ENCODE data around the gene GTF2A1L.
"Not testable (repeated sequence)": the region's sequence is repeated elsewhere in the genome, so short reads cannot be mapped to it uniquely, and the experiment has no call there.

GTF2A1L gene

GRCh38 chr2:48617618-48618017 is at the start of gene GTF2A1L:
TSS of gene GTF2A1L (plus strand) at chr2:48617856. CDS start at chr2:48617875, 19 bp downstream.
- H3K4me3 ChIP-seq: no peak within 1 kb of the TSS
- no peak within 1 kb of the TSS for H3K27ac ChIP-seq

- peak overlapping the region in 8 of 21 experiments; percentile 14 to 83 (median 68) for H3K27ac ChIP-seq
- no peak overlapping the region for H3K4me3 ChIP-seq
Measured at GRCh38 chr2:48568547-48568946, 49.1 kb upstream of the GTF2A1L start.

- Histone ChIP-seq H3K27ac (peak overlapping the region in 6 of 21 experiments; percentile 2 to 80 (median 53)), H3K4me3 (no peak overlapping the region)
Measured at GRCh38 chr2:48569433-48569832, 48.2 kb upstream of the GTF2A1L start.

- peak overlapping the region in 1 of 21 experiments; percentile 17 for H3K27ac ChIP-seq
Measured at GRCh38 chr2:48572816-48573215, 44.8 kb upstream of the GTF2A1L start.

GRCh38 chr2:48574353-48575287 is 43.0 kb upstream of the GTF2A1L start:
- no peak overlapping the region for H3K4me3 ChIP-seq
- no peak overlapping the region for H3K27ac ChIP-seq

More at GRCh38 chr2:48572816-48573215, 44.8 kb upstream of the GTF2A1L start:
- H3K4me3 ChIP-seq: no peak overlapping the region

GRCh38 chr2:48578313-48578712 is 39.3 kb upstream of the GTF2A1L start:
- H3K27ac ChIP-seq: no peak overlapping the region
- H3K4me3 ChIP-seq: no peak overlapping the region

- H3K27ac ChIP-seq: no peak overlapping the region
Measured at GRCh38 chr2:48583961-48584360, 33.7 kb upstream of the GTF2A1L start.

GRCh38 chr2:48584551-48584950 is 33.1 kb upstream of the GTF2A1L start:
- H3K27ac ChIP-seq: no peak overlapping the region
- no peak overlapping the region for H3K4me3 ChIP-seq

More at GRCh38 chr2:48583961-48584360, 33.7 kb upstream of the GTF2A1L start:
- H3K4me3 ChIP-seq: no peak overlapping the region

- Histone ChIP-seq H3K27ac (no peak overlapping the region), H3K4me3 (no peak overlapping the region)
Measured at GRCh38 chr2:48586433-48586832, 31.2 kb upstream of the GTF2A1L start.

GRCh38 chr2:48587560-48587959 is 30.1 kb upstream of the GTF2A1L start:
- Histone ChIP-seq H3K27ac (no peak overlapping the region), H3K4me3 (no peak overlapping the region)

GRCh38 chr2:48587961-48588360 is 29.7 kb upstream of the GTF2A1L start:
- Histone ChIP-seq H3K4me3 (no peak overlapping the region), H3K27ac (no peak overlapping the region)

GRCh38 chr2:48588745-48589144 is 28.9 kb upstream of the GTF2A1L start:
- H3K27ac ChIP-seq: no peak overlapping the region

GRCh38 chr2:48589170-48589767 is 28.4 kb upstream of the GTF2A1L start:
- H3K27ac ChIP-seq: no peak overlapping the region

More at GRCh38 chr2:48588745-48589144, 28.9 kb upstream of the GTF2A1L start:
- H3K4me3 ChIP-seq: no peak overlapping the region

GRCh38 chr2:48590017-48590416 is 27.6 kb upstream of the GTF2A1L start:
- H3K27ac ChIP-seq: no peak overlapping the region
- no peak overlapping the region for H3K4me3 ChIP-seq

More at GRCh38 chr2:48589170-48589767, 28.4 kb upstream of the GTF2A1L start:
- no peak overlapping the region for H3K4me3 ChIP-seq

GRCh38 chr2:48592067-48592466 is 25.6 kb upstream of the GTF2A1L start:
- Histone ChIP-seq H3K27ac (no peak overlapping the region), H3K4me3 (no peak overlapping the region)

- H3K4me3 ChIP-seq, H3K27ac ChIP-seq: not testable (repeated sequence)
Measured at GRCh38 chr2:48596751-48597150, 20.9 kb upstream of the GTF2A1L start.

- H3K4me3 ChIP-seq: no peak overlapping the region
- no peak overlapping the region for H3K27ac ChIP-seq
Measured at GRCh38 chr2:48597492-48597891, 20.2 kb upstream of the GTF2A1L start.

- no peak overlapping the region for H3K4me3 ChIP-seq
- no peak overlapping the region for H3K27ac ChIP-seq
Measured at GRCh38 chr2:48600204-48600813, 17.3 kb upstream of the GTF2A1L start.

- Histone ChIP-seq H3K4me3 (no peak overlapping the region), H3K27ac (no peak overlapping the region)
Measured at GRCh38 chr2:48600917-48601316, 16.7 kb upstream of the GTF2A1L start.

GRCh38 chr2:48601349-48601748 is 16.3 kb upstream of the GTF2A1L start:
- H3K27ac ChIP-seq: no peak overlapping the region
- H3K4me3 ChIP-seq: no peak overlapping the region

All from skin epidermis (tissue), 12 donors.